GM04504 (cell line): ENCODE measurements around the gene IL27RA.

Experiments used
- DNase-seq: peaks from one replicate; pipeline ENCODE4 v3.0.0-alpha.2; 2012; ENCODE audit warnings: low read depth

IL27RA gene

GRCh38 chr19:14089412-14089661, 57.8 kb downstream of the IL27RA start:
- DNase-seq: no peak

GRCh38 chr19:14089662-14090508, 58.3 kb downstream of the IL27RA start:
- no peak for DNase-seq

- DNase-seq: peak; percentile 62
Observed at GRCh38 chr19:14090509-14091080, 59.0 kb downstream of the IL27RA start, which contains the start of gene SAMD1. TSS of gene SAMD1 (minus strand) at chr19:14090751.

GRCh38 chr19:14091081-14091812, 59.7 kb downstream of the IL27RA start:
- DNase-seq: no peak

GRCh38 chr19:14091813-14092462, 60.4 kb downstream of the IL27RA start:
- DNase-seq: no peak

GRCh38 chr19:14093117-14093823, 61.7 kb downstream of the IL27RA start:
- no peak for DNase-seq

- DNase-seq: no peak
Observed at GRCh38 chr19:14094854-14095253, 63.3 kb downstream of the IL27RA start.

- no peak for DNase-seq
Observed at GRCh38 chr19:14096272-14096992, 64.9 kb downstream of the IL27RA start.

GRCh38 chr19:14097532-14098151, 66.1 kb downstream of the IL27RA start:
- no peak for DNase-seq

- DNase-seq: no peak
Observed at GRCh38 chr19:14101003-14101545, 69.5 kb downstream of the IL27RA start.

- no peak for DNase-seq
Observed at GRCh38 chr19:14102102-14102696, 70.6 kb downstream of the IL27RA start.

GRCh38 chr19:14102756-14103155, 71.2 kb downstream of the IL27RA start:
- DNase-seq: no peak
